HepG2 (cell line): ENCODE results near the gene PLEKHG5. TPM values are rescaled to one million over a fixed set of nuclear protein-coding genes. Genes with fewer than 3 reads are reported as not detected.

Source experiments
- ADNP ChIP-seq: sonication (generic); formaldehyde crosslinking; IDR thresholded peaks from 2 replicates; pipeline ENCODE4 v1.4.0; 2020; ENCODE audit warnings: missing genetic modification reagents
- ATAD3A ChIP-seq: sonication (generic); formaldehyde crosslinking; IDR thresholded peaks from 2 replicates; pipeline ENCODE4 v1.4.0; 2020; ENCODE audit warnings: missing genetic modification reagents
- CENPBD1 ChIP-seq: sonication (generic); formaldehyde crosslinking; IDR thresholded peaks from 2 replicates; pipeline ENCODE4 v1.8.0; 2022; ENCODE audit warnings: missing genetic modification reagents, low read depth, mild to moderate bottlenecking, borderline replicate concordance
- CENPT ChIP-seq: sonication (generic); formaldehyde crosslinking; IDR thresholded peaks from 2 replicates; pipeline ENCODE4 v1.8.0; 2022; ENCODE audit warnings: low read depth, mild to moderate bottlenecking, moderate library complexity, missing genetic modification reagents
- GMEB1 ChIP-seq: sonication (generic); formaldehyde crosslinking; IDR thresholded peaks from 2 replicates; pipeline ENCODE4 v1.5.1; 2020; ENCODE audit warnings: missing genetic modification reagents, mild to moderate bottlenecking, borderline replicate concordance
- HDAC6 ChIP-seq: fragments of 200-600 bp; sonication (generic); IDR thresholded peaks from 2 replicates; pipeline ENCODE4 v1.7.0; 2017; ENCODE audit warnings: mild to moderate bottlenecking, antibody characterized with exemption, low read length, low read depth
- KAT2B ChIP-seq: fragments of 150-350 bp; IDR thresholded peaks from 2 replicates; pipeline ENCODE4 v1.6.1; 2014; ENCODE audit warnings: low read depth, low read length, borderline replicate concordance
- MTF1 ChIP-seq: sonication (generic); formaldehyde crosslinking; IDR thresholded peaks from 2 replicates; pipeline ENCODE4 v1.5.0; 2020; ENCODE audit warnings: missing genetic modification reagents
- POLR2AphosphoS5 ChIP-seq: IDR thresholded peaks from 2 replicates; pipeline ENCODE4 v1.6.1; 2012; ENCODE audit warnings: low read depth, low read length
- RBM22 ChIP-seq: fragments of 200-400 bp; formaldehyde crosslinking; optimal IDR thresholded peaks from 2 replicates; pipeline ENCODE3; 2017; ENCODE audit warnings: mild to moderate bottlenecking, low read length, moderate library complexity
- RNF2 ChIP-seq: fragments of 450-650 bp; conservative IDR thresholded peaks from 2 replicates; pipeline ENCODE4 v1.6.1; 2016; ENCODE audit warnings: low read depth
- SKI ChIP-seq: fragments of 450-650 bp; IDR thresholded peaks from one replicate; pipeline ENCODE4 v1.6.1; 2018; ENCODE audit warnings: mild to moderate bottlenecking; ENCODE audit not compliant: partially characterized antibody
- STAT5B ChIP-seq: sonication (generic); formaldehyde crosslinking; IDR thresholded peaks from 2 replicates; pipeline ENCODE4 v1.4.0; 2020; ENCODE audit warnings: missing genetic modification reagents
- ZNF280D ChIP-seq: sonication (generic); formaldehyde crosslinking; IDR thresholded peaks from 2 replicates; pipeline ENCODE4 v1.5.1; 2020; ENCODE audit warnings: mild to moderate bottlenecking, missing genetic modification reagents
- ZNF34 ChIP-seq: sonication (generic); formaldehyde crosslinking; IDR thresholded peaks from 2 replicates; pipeline ENCODE4 v1.4.0; 2020; ENCODE audit warnings: mild to moderate bottlenecking, missing genetic modification reagents, borderline replicate concordance
- ZNF556 ChIP-seq: sonication (generic); formaldehyde crosslinking; IDR thresholded peaks from 2 replicates; pipeline ENCODE4 v1.4.0; 2020; ENCODE audit warnings: mild to moderate bottlenecking, missing genetic modification reagents, borderline replicate concordance
- ZNF703 ChIP-seq: sonication (generic); formaldehyde crosslinking; IDR thresholded peaks from 2 replicates; pipeline ENCODE4 v1.5.1; 2020; ENCODE audit warnings: missing genetic modification reagents, mild to moderate bottlenecking, moderate library complexity, borderline replicate concordance
- ZNF737 ChIP-seq: sonication (generic); formaldehyde crosslinking; IDR thresholded peaks from 2 replicates; pipeline ENCODE4 v1.5.0; 2020; ENCODE audit warnings: missing genetic modification reagents, mild to moderate bottlenecking, borderline replicate concordance
- ZNF770 ChIP-seq: sonication (generic); formaldehyde crosslinking; IDR thresholded peaks from 2 replicates; pipeline ENCODE4 v1.5.0; 2020; ENCODE audit warnings: mild to moderate bottlenecking, missing genetic modification reagents
- polyA plus RNA-seq, 8 experiments: library from polyadenylated mRNA; depleted of rRNA in 3 of 8; stranded (reverse) in 7 of 8; unstranded in 1 of 8; fragments of >200 nt; fragmentation: Illumina TruSeq in 4 of 8; extraction: Trizol in 4 of 8; gene quantifications; 2 replicates each; pipeline versions ENCODE4 v1.2.1 to v1.2.3, GENCODE V29; 2011 to 2016; ENCODE audit warnings: low read depth in 4 of 8, missing spikeins in 1 of 8, mixed read lengths in 1 of 8; ENCODE audit not compliant: insufficient read depth in 1 of 8
- total RNA-seq, 5 experiments: library from RNA; depleted of rRNA; stranded (reverse); fragments of >200 nt; fragmentation: Illumina TruSeq; extraction: Trizol; gene quantifications; 2 replicates each; pipeline ENCODE4 v1.2.3, GENCODE V29; 2016; ENCODE audit warnings: low read depth in 1 of 5
- TF ChIP-seq, protein P1 (sequence below): sonication (generic); formaldehyde crosslinking; IDR thresholded peaks from 2 replicates; pipeline ENCODE4 v1.8.0; 2023; ENCODE audit warnings: mild to moderate bottlenecking, missing genetic modification reagents
- TF ChIP-seq, protein P2 (sequence below): sonication (generic); formaldehyde crosslinking; IDR thresholded peaks from 2 replicates; pipeline ENCODE4 v1.5.0; 2020; ENCODE audit warnings: missing genetic modification reagents

Gene PLEKHG5
- total and polyA plus RNA-seq, 2 of the 13 experiments (the other 11 are each of a cell fraction or from before 2014, with no cell fraction given): 1.9 to 3.5 TPM

DNA sequence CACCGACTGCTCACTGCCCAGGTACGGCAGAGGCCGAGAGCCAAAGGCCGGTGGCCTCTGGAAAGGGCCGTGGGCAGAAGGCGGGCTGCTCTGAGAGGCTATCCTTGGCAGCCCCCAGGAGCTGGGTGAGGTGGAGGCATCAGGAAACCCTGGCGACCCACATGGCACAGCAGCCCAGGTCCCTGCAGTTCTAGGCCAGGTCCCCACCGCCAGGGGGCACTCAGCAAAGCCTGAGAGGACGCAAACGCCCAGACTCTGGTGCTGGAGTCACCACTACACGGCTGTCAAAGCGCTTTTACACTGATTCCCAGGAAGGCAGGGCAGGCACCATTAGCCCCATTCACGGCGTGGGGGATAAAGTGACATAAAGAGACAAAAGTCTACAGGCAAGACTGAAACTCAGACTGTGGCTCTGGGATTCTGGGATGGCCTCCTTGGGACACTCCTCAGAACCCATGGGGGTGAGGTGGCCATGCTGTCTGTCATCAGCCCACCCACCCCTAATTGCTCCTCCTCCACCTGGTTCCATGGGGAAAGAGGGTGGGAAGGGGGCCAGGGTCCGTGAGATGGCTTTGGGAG, 4.9 kb downstream of the PLEKHG5 start (continued):
- TF ChIP-seq ZNF280D (no peak), MTF1 (CRISPR knock-in tag) (no peak), ZNF34 (CRISPR knock-in tag) (no peak), ZNF703 (no peak), ZNF770 (no peak), POLR2AphosphoS5 (no peak), ZNF556 (CRISPR knock-in tag) (peak; percentile 49; the same call in 1 of the 2 replicates), RNF2 (no peak), ATAD3A (no peak), HDAC6 (no peak), KAT2B (no peak), CENPT (CRISPR knock-in tag) (no peak), ZNF737 (CRISPR knock-in tag) (no peak), CENPBD1 (CRISPR knock-in tag) (no peak), RBM22 (no peak), GMEB1 (CRISPR knock-in tag) (no peak), STAT5B (CRISPR knock-in tag) (no peak), SKI (no peak), ADNP (CRISPR knock-in tag) (no peak)
- TF ChIP-seq, protein P1, sequence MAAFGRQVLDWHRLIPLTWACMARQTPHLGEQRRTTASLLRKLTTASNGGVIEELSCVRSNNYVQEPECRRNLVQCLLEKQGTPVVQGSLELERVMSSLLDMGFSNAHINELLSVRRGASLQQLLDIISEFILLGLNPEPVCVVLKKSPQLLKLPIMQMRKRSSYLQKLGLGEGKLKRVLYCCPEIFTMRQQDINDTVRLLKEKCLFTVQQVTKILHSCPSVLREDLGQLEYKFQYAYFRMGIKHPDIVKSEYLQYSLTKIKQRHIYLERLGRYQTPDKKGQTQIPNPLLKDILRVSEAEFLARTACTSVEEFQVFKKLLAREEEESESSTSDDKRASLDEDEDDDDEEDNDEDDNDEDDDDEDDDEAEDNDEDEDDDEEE (CRISPR knock-in tag): no peak
- TF ChIP-seq, protein P2, sequence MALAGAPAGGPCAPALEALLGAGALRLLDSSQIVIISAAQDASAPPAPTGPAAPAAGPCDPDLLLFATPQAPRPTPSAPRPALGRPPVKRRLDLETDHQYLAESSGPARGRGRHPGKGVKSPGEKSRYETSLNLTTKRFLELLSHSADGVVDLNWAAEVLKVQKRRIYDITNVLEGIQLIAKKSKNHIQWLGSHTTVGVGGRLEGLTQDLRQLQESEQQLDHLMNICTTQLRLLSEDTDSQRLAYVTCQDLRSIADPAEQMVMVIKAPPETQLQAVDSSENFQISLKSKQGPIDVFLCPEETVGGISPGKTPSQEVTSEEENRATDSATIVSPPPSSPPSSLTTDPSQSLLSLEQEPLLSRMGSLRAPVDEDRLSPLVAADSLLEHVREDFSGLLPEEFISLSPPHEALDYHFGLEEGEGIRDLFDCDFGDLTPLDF (CRISPR knock-in tag): no peak
